Hepatocyte (in vitro differentiated cells): ENCODE data around the gene ERGIC1.

Experiments used
- EZH2 ChIP-seq: fragments of 200-600 bp; sonication (generic); IDR thresholded peaks from 2 replicates; pipeline ENCODE4 v1.6.1; 2016; ENCODE audit warnings: antibody characterized with exemption, mild to moderate bottlenecking, borderline replicate concordance
- TF ChIP-seq, protein P1 (sequence below): fragments of 200-600 bp; sonication (generic); IDR thresholded peaks from 2 replicates; pipeline ENCODE4 v1.5.1; 2016; ENCODE audit warnings: antibody characterized with exemption, mild to moderate bottlenecking; ENCODE audit not compliant: poor library complexity

- no peak for TF ChIP-seq EZH2
- TF ChIP-seq, protein P1, sequence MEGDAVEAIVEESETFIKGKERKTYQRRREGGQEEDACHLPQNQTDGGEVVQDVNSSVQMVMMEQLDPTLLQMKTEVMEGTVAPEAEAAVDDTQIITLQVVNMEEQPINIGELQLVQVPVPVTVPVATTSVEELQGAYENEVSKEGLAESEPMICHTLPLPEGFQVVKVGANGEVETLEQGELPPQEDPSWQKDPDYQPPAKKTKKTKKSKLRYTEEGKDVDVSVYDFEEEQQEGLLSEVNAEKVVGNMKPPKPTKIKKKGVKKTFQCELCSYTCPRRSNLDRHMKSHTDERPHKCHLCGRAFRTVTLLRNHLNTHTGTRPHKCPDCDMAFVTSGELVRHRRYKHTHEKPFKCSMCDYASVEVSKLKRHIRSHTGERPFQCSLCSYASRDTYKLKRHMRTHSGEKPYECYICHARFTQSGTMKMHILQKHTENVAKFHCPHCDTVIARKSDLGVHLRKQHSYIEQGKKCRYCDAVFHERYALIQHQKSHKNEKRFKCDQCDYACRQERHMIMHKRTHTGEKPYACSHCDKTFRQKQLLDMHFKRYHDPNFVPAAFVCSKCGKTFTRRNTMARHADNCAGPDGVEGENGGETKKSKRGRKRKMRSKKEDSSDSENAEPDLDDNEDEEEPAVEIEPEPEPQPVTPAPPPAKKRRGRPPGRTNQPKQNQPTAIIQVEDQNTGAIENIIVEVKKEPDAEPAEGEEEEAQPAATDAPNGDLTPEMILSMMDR: no peak
Measured at GRCh38 chr5:172871536-172871935, 37.5 kb downstream of the ERGIC1 start.
